ENCODE measurements around the gene NEMP1. TPM values are rescaled to one million over a fixed set of nuclear protein-coding genes. Genes with fewer than 3 reads are reported as not detected.

NEMP1 gene
- total RNA-seq, 2 donors from 2014 or later, result 2.8 to 5.3 TPM

DNA sequence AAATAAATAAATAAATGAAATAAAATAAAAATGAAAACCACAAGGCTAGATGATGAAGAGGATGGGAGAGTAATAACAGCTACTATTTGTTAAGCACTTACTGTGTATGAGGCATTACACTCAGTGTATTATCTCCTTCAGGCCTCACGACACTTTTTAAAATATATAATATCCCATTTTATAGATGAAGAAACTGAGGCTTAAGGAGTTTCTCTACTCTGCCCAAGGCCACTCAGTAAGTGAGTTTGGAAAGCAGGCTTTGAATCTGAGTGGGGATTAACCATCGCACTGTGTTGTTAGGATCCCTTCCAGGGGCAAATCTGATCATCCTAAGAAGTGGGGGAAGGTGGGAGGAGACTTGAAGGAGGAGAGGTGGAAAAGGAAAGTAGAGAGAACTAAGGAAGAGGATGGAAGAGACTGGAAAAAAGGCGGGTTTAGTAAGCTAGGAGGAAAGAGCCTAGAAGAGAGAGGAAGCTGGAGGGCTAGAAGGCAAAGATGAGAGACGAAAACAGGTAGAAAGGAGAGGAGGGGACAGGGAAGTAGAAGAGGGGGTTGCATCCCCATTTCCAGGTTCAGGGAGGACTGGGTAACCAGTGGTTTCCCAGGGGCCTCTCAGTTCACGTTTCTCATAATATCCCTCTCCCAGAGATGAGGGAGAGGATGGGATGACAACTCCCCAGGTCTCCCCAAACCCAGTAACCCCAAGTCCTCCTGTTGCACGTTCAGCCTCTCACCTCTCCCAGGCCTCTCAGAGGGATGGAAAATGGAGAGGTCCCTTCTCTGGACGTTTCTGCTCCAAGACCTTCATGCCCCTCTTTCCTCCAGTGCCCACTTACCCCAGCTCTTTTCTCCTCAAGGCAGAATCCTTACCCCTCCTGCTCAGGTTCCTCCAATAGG is 30.9 kb upstream of the NEMP1 start:
- ATAC-seq (no peak), DNase-seq (no peak)
- intact Hi-C loops (cut with DNase I), result loop anchor here in 1 of 2 donors (2.0 kb wide), 1 partner anchor 21 kb away; the partner anchor contains the start of gene NAB2

DNA sequence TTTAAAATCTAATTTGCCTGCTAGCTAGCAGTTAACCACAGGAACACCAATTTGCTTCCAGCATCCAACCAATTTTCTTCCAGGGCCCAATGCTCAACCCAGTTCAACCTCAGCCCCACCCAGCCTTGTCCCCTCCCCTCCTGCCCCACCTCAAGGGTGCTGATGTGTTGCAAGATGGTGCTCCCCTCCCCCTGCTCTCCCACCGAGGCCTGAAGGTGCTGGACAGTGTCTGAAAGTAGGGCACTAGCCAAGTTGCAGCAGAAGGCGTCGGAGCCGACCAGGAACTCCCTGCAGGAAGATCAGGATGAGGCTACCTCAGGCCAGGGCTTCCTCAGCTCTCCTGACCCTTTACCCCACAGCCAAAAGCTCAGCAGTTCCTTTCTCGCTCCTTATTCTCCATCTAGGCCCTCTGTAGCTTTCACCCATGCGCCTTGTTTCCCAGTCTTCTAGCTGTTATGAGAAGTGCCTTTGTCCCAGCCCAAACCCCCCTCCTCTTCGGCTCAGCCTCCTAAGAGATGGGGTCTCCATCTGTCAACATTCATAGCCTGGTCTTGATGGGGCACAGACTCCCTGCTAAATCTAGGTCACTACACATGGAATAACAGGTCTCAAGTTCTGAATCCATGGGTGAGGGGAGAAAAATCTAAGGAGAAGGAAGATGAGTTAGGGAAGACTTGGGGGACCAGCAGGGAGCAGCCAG is 29.0 kb upstream of the NEMP1 start:
- intact Hi-C loops (cut with DNase I), result no loop called here
- ATAC-seq (no peak), DNase-seq (no peak)

DNA sequence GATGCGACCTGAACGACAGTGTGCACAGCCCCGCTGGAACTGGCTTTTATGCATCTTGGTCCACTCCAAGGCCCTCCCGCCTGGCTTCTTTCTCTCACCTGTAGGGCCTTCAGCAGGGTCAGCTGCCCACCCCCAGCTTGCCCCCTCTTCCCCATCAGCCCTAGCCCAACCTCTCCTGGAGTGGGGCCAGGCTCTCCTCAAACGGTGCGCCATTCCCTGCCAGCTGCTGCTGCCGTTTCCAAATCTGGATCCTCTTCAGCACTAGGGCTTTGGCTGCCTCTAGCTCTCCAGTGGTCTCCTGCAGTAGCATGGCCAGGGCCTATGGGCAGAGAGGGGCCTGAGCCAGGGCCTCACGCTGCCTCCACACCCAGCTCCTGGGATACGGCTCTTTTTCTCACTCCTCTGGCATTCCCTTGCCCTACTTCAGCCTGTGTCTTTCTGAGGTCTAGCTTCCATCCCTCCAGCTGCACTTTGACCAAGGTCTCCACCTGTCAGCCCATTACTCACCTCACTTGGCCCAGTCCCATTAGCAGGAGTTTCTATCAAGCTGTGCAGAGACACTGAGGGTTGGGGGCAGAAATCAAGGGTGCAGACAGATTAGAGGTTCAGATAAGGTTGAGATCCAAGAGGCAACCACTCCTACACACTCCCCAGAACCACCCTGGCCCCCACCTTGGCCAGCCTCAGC is 27.6 kb upstream of the NEMP1 start:
- DNase-seq, result no peak
- no peak for ATAC-seq
- intact Hi-C loops (cut with DNase I), result no loop called here

DNA sequence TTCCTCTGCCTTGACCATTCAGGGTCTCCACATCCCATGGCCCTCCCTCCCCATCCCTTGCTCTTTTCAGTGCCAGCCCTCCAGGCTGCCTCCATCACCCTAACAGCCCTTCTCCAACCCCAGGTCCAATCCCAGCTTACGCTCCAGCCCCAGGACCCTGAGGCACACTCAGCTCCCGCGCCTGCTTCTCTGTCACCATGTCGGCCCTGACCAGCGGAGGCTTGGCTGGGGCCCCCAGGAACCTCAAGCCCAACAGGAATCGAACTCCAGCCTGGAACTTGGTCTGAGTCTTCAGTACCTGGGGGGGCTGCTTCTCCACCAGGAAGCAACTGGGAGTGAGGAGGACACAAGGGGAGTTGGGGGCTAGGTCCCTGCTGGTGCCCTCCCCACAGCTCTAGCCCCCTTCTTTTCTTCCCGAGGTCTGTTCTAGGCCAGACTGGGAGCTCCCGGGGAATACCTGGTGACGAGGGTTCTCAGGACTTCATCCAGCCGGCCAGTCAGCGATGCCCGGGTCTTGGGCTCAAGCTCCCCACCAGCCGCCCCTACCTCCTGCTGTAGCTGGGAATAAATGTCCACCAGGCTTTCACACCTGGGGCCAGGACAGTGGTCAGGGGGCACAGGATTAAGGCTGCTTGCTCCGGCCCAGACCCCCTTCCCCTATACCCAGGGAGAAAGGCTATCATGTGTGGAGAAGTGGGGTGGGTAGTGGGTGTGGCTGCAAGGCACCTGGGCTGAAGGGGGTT is 26.6 kb upstream of the NEMP1 start:
- ATAC-seq (no peak), DNase-seq (no peak)
- intact Hi-C loops (cut with DNase I), result no loop called here

DNA sequence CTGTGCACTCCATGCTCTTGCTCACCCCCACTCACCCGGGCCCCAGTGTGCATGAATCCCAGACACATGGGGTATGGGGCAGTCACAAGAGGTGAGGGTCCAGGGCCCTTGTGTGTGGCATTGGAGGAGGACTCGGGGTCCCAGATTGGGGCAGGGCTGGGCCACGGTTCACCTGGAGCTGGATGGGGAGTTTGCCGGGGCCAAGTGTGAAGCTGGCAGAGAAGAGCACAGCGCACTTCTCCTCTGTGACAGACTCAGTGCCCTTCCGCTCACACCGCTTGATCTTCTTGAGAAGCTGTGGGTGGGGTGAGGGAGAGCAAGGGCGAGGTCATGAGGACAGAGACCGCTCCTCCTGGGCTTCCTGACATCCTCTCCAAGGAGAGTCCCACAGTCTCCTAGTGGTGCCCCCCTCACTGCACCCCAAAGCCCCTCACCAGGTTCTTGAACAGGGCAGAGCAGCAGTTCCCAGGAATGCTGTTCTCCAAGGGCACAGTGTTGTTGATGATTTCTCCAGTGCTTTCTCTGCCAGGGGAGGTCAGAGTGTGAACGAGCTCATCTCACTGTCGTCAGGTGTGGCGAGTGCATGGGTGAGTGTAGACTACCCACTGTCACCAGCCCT is 25.8 kb upstream of the NEMP1 start:
- ATAC-seq (peak in 1 of 2 donors; percentile 3), DNase-seq (no peak)
- intact Hi-C loops (cut with DNase I), result no loop called here

DNA sequence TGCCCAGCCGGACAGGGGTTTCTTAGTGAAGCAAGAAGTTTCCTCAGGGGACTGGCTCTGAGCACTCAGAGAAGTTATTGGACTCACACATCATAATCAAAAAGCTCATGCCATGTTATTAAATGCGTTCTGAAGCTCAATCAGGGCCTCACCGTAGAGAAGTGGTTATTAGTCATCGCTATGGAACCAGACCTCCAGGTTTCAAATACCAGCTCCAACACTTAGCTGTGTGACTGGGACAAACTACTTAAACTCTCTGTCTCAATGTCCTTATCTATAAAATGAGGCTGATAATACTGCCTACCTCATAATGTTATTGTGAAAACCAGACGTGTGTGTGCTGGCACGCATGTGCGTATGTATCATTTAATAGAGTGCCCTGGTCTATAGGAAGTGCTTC is 25.3 kb upstream of the NEMP1 start:
- intact Hi-C loops (cut with DNase I), result no loop called here
- DNase-seq (no peak), ATAC-seq (no peak)

DNA sequence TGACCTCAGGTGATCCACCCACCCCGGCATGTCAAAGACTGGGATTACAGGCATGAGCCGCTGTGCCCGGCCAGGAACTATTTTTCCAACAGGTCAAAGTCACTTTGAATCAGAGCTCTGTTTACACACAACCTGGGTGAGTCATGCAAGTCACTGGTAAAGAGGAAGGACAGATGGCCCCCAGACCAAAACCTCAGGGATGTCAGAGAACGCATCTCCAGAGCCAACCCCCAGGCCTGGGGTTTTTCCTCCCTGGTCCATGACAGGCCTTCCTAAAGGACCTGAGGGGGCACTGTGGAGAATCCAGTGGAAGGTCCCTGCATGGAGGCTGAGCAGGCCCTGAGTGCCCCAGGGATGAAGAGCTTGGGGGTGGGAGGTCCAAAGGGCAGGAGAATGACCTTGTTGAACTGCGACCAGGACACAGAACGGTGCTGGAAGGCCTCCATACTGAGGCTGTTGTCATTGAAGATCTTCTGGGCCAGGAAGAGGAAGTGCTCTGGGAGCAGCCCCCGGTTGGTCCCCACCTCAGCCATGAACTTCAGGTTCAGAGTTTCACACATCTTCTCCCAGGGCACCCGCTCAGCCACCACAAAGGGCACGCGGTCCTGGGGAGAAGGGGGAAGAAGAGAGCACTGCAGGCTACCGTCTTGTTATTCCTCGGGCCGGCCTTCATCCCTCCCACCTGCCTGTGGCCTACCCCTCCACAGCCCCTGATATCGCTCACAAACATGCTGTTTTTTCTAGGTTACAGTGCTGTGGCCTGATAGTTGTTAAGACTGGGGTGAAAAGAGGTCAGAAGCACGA is 23.5 kb upstream of the NEMP1 start:
- DNase-seq (no peak), ATAC-seq (no peak)
- intact Hi-C loops (cut with DNase I), result no loop called here

DNA sequence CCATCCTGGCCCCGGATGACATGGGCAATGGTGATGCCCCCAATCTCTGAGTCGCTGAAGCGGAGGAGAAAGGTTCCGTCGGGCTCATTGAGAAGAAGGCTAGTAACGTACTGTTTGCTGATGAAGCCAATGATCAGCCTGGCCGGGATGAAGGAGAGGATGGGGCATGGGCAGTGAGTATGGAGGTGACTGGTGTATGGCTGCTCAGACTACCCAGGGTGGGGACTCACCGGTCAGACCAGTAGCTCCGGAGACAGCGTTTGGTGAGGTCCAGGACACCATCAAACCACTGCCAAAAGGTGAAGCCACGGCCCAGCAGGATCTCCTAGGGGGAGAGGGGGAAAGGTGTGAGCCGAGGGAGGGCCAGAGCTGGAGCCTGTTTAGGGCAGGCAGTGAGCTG is 21.2 kb upstream of the NEMP1 start:
- ATAC-seq (no peak), DNase-seq (no peak)
- intact Hi-C loops (cut with DNase I), result no loop called here

DNA sequence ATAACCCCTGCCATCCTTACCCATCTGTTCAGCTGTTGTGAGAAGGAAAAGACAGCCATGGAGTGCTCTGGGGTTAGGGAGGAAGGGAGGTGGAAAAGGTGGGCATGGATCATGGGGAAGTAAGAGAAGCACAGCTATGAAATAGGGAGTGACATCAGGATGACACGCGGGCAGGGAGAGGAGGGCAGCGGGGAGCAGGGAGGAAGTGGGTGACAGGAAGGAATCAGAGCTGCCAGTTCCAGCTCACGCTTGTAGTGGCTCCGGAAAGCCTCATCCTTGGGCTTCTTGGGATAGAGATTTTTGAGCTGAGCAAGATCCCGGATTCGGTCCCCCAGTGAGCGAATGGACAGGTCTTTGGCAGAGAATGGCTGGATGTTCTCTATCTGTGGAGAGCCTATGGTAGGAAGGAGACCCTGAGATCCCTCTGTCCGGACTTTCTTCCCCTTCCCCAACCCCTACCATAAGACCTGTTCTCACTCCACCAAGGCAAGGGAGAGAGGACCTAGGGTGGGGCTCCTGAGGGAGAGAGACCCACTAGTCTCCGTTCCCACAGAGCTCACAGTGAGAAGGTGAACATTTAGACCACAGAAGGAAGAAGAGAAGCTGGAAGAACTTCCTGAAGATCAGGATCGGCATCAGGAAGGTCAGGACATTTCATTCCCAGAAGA is 20.6 kb upstream of the NEMP1 start:
- DNase-seq (no peak), ATAC-seq (no peak)
- intact Hi-C loops (cut with DNase I), result no loop called here

DNA sequence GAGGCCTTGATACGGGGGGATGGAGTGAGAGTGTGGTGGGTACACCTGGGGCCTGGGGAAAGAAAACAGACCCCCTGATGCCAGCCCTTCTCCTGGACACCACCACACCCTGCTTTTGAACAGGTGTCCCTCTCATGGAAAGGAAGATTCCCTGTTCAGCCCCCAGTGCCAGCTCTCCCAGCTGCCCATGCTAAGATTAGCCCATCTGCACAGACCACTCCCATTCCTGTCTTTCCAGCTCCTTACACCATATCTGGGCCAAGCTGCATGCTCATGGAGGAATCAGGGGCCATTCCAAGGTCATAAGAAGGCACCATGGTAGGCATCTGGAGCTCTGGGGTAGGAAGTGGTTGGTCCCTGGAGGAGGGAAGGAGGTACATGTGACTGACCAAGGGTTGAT is 20.0 kb upstream of the NEMP1 start:
- DNase-seq (no peak), ATAC-seq (no peak)
- intact Hi-C loops (cut with DNase I), result no loop called here

DNA sequence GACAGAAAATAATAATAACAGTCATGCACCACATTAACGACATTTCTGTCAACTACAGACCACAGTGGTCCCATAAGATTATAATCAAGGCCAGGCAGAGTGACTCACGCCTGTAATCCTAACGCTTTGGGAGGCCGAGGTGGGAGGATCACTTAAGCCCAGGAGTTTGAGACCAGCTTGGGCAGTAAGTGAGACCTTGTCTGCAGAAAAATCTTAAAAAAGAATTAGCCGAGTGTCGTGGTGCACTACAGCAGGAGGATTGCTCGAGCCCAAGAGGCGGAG is 18.9 kb upstream of the NEMP1 start:
- ATAC-seq (no peak), DNase-seq (no peak)
- intact Hi-C loops (cut with DNase I), result no loop called here

DNA sequence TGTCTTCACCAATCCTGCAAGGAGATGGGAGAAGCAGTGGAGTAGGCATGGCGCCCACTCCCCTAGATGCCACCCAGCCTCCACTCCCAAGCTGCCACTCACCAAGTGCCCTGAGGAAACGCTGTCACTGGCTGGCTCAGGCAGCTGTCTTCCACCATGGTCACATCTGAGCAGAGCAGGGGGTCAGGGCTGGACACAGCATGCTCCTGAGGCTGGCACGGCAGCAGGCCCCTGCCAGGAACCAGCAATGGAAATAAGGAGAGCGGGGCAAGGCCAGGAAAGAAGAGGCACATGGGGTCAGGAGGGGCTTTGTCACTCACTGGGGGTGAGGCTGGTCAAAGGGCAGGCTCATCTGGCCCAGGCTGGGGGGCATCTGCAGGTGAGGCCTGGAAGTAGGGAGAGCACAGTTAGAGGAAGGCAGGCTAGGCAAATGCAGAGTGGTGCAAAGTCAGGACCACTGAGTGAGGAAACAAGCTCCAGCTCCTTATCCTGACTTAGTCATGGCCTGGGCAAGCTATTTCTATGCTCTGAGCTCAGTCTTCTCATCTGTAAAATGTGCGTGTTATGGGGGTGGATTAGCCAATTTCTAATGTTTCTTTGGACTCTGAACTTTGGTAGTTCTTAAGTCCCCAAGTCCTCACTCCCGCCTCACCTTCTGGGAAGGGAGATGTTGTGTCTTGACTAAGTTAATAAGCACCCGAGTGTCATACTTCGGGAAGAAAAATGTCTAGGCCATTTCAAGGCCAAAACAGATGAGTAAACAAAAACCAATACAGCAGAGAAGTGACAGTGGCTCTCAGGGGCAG is 18.4 kb upstream of the NEMP1 start:
- intact Hi-C loops (cut with DNase I), result no loop called here
- no peak for DNase-seq
- no peak for ATAC-seq

DNA sequence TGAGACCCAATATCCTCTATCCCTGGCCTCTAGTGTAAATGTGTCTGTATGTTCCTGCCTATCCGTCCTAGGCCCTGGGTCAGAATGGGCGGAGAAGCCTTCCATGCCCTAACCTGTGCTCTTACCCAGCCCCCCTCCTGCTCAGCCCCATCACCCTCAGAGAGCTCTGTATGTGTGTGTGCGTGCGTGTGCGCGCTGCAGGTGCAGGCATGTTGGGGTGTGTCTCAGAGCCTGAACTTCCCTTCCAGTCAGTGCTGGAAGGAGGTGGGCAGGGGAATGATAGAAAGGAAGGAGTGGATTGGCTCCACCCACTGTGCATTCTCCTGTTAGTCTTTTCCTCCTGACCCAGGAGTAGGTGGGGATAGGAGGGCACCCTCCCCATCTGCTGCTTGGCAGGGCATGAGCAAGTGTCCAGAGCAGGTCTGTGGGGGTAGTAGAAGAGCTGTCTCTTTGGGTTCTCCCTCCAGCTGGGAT is 17.5 kb upstream of the NEMP1 start:
- ATAC-seq, result peak in 1 of 2 donors; percentile 1
- intact Hi-C loops (cut with DNase I), result no loop called here
- DNase-seq, result no peak

DNA sequence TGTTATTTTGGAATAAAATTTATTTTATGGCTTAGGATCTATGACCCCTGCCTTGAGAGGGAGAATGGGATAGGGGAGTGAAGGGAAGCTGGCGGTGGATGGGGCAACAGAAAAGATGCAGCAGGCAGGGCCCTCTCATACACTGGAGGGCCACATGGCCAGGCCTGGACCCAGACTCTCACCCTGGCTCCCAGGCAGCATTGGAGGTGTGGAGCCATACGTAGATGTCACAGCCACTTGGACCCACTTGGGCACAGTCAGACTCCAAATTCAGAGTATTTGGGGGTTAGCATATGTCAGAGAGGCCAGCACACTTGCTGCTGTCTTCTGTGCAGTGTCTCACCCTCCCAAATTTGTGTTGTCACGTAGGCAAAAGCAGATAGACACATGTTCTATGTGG is 16.8 kb upstream of the NEMP1 start:
- no peak for DNase-seq
- no peak for ATAC-seq
- intact Hi-C loops (cut with DNase I), result no loop called here

DNA sequence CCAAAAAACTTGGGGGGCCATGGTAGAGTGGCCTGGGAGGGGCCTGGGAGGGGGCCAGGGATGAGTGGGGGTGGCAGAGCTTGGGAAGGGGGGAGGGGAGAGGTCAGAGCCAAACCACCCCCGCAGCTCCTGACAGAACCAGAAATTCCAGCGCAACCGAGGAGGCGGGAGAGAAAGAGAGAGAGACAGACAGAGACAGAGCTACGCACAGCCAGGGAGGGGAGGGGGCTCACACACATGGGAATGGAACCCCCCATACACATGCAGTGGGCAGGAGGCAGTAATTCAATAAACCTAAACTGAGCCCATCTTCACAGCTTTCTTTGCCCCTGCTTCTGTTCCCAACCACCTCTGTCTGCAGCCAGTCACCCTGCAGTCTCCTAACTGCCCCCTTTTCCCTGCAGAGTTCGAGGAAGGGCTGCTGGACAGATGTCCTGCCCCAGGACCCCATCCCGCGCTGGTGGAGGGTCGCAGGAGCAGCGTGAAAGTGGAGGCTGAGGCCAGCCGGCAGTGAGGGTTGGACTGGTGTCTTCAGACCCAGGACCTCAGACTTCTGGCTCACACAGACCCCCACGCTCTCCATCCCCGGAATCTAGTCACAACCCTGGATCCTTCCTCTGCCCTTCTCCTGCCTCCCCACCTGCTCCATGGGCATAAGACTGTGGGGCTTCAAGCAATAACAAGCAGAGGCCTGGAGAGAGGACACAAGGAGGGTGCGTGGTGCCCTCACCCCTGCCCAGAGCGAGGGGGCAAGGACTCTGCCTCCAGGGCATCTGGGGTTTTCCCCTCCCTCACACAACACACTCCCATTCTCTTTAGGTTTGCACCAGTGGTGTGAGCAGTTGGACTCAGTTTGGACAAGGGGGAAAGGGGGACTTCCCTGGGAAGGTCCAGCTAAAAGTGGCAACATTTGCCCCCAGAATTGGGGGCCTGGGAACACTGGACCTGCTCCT is 15.9 kb upstream of the NEMP1 start:
- no peak for DNase-seq
- peak; percentile 0 to 2 for ATAC-seq

More for the DNA sequence above, 15.9 kb upstream of the NEMP1 start:
- intact Hi-C loops (cut with DNase I), result no loop called here

Measured in left cardiac atrium (tissue), 4 donors.